C1 segment of cervical spinal cord (tissue), 14 donors: ENCODE data around the gene EML5.
"Not testable (repeated sequence)": the region's sequence is repeated elsewhere in the genome, so short reads cannot be mapped to it uniquely, and the experiment has no call there.

ENCODE experiments used
- DNase-seq, 14 donors: peaks; one replicate each; lab custom pipeline; 2025; lab: John Stamatoyannopoulos, UW

EML5 gene

GRCh38 chr14:88792473-88793258 lies at the start of gene EML5:
Gene EML5, minus strand, starts transcription at chr14:88792953. Its CDS starts 450 bp downstream, at chr14:88792503.
- DNase-seq = peak in 13 of 14 donors; percentile 30 to 89 (median 73)

GRCh38 chr14:88842414-88842813 lies 49.7 kb upstream of the EML5 start:
- no peak for DNase-seq

- DNase-seq = no peak
These were observed 49.0 kb upstream of the EML5 start for GRCh38 chr14:88841741-88842140.

- no peak for DNase-seq
These were observed 48.2 kb upstream of the EML5 start for GRCh38 chr14:88840926-88841325.

GRCh38 chr14:88838015-88838414 lies 45.3 kb upstream of the EML5 start:
- no peak for DNase-seq

GRCh38 chr14:88837495-88837894 lies 44.7 kb upstream of the EML5 start:
- no peak for DNase-seq

- no peak for DNase-seq
These were observed 42.9 kb upstream of the EML5 start for GRCh38 chr14:88835661-88836060.

GRCh38 chr14:88834883-88835431 lies 42.2 kb upstream of the EML5 start:
- DNase-seq = no peak

- peak in 1 of 14 donors; percentile 24 for DNase-seq
These were observed 38.5 kb upstream of the EML5 start for GRCh38 chr14:88831284-88831683.

- DNase-seq = no peak
These were observed 37.0 kb upstream of the EML5 start for GRCh38 chr14:88829685-88830302.

- DNase-seq = no peak
These were observed 36.4 kb upstream of the EML5 start for GRCh38 chr14:88829188-88829587.

- DNase-seq = no peak
These were observed 32.8 kb upstream of the EML5 start for GRCh38 chr14:88825503-88825902.

- DNase-seq = no peak
These were observed 32.3 kb upstream of the EML5 start for GRCh38 chr14:88825078-88825458.

- DNase-seq = peak; percentile 56 to 92 (median 82)
These were observed 31.7 kb upstream of the EML5 start, which contains the start of gene TTC8 for GRCh38 chr14:88824314-88825077. Gene TTC8, plus strand, starts transcription at chr14:88824651. Its CDS starts 57 bp downstream, at chr14:88824708.

GRCh38 chr14:88823968-88824313 lies 31.2 kb upstream of the EML5 start:
- DNase-seq = no peak

GRCh38 chr14:88821888-88822287 lies 29.1 kb upstream of the EML5 start:
- no peak for DNase-seq

- no peak for DNase-seq
These were observed 28.6 kb upstream of the EML5 start for GRCh38 chr14:88821378-88821777.

GRCh38 chr14:88819674-88820073 lies 26.9 kb upstream of the EML5 start:
- not testable (repeated sequence) for DNase-seq

GRCh38 chr14:88818018-88818417 lies 25.3 kb upstream of the EML5 start:
- no peak for DNase-seq

GRCh38 chr14:88815980-88816379 lies 23.2 kb upstream of the EML5 start:
- no peak for DNase-seq

- no peak for DNase-seq
These were observed 15.6 kb upstream of the EML5 start for GRCh38 chr14:88808359-88808758.

GRCh38 chr14:88804477-88804876 lies 11.7 kb upstream of the EML5 start:
- DNase-seq = no peak
